ENCODE results near the gene MPPE1.

Gene MPPE1

GRCh38 chr18:11851806-11852337 is 56.2 kb downstream of the MPPE1 start:
- peak; percentile 59 for DNase-seq

- DNase-seq: peak; percentile 96
Measured at GRCh38 chr18:11851146-11851805, 56.8 kb downstream of the MPPE1 start, which contains the start of gene CHMP1B. Gene CHMP1B, plus strand, starts transcription at chr18:11851413. Its CDS starts 99 bp downstream, at chr18:11851512.

GRCh38 chr18:11850821-11851145 is 57.3 kb downstream of the MPPE1 start:
- DNase-seq: peak; percentile 77

- peak; percentile 68 for DNase-seq
Measured at GRCh38 chr18:11849841-11850634, 58.1 kb downstream of the MPPE1 start.

- DNase-seq: no peak
Measured at GRCh38 chr18:11849279-11849678, 58.8 kb downstream of the MPPE1 start.

- DNase-seq: no peak
Measured at GRCh38 chr18:11847811-11848210, 60.3 kb downstream of the MPPE1 start.

GRCh38 chr18:11845654-11846053 is 62.5 kb downstream of the MPPE1 start:
- no peak for DNase-seq

- no peak for DNase-seq
Measured at GRCh38 chr18:11844436-11844835, 63.7 kb downstream of the MPPE1 start.

GRCh38 chr18:11842562-11842961 is 65.6 kb downstream of the MPPE1 start:
- DNase-seq: no peak

- DNase-seq: no peak
Measured at GRCh38 chr18:11840493-11840892, 67.6 kb downstream of the MPPE1 start.

- no peak for DNase-seq
Measured at GRCh38 chr18:11839556-11839955, 68.6 kb downstream of the MPPE1 start.

GRCh38 chr18:11834772-11835171 is 73.3 kb downstream of the MPPE1 start:
- no peak for DNase-seq

Measured in CD4-positive, alpha-beta T cell treated with Interleukin-21 for 1 hour (primary cell).